Testis (tissue), 2 donors: ENCODE measurements around the gene RAPGEFL1.

Source experiments
- POLR2A ChIP-seq: fragments of 450-650 bp; IDR thresholded peaks from one replicate; pipeline ENCODE4 v1.6.1; 2017; ENCODE audit warnings: antibody characterized with exemption, mild to moderate bottlenecking, moderate library complexity
- TF ChIP-seq, protein P1 (sequence below), 3 experiments: fragments of 450-650 bp in 2 of 3; fragments of 200-600 bp in 1 of 3; sonication (generic) in 1 of 3; IDR thresholded peaks; one replicate each; pipeline ENCODE4 v1.5.1; 2016 to 2019; ENCODE audit warnings: antibody characterized with exemption in 3 of 3, mild to moderate bottlenecking in 2 of 3, moderate library complexity in 1 of 3

DNA sequence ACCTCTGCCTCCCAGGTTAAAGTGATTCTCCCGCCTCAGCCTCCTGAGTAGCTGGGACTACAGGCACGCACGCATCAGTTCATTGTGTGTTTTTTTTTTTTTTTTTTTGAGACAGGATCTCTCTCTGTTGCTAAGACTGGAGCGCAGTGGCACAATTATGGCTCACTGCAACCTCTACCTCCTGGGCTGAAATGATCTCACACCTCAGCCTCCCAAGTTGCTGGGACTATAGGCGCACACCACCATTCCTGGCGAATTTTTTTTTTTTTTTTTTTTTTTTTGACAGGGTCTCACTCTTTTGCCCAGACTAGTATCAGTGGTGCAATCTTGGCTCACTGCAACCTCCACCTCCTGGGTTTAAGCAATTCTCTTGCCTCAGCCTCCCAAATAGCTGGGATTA lies 17.8 kb upstream of the RAPGEFL1 start:
- no peak for TF ChIP-seq POLR2A
- TF ChIP-seq, protein P1, sequence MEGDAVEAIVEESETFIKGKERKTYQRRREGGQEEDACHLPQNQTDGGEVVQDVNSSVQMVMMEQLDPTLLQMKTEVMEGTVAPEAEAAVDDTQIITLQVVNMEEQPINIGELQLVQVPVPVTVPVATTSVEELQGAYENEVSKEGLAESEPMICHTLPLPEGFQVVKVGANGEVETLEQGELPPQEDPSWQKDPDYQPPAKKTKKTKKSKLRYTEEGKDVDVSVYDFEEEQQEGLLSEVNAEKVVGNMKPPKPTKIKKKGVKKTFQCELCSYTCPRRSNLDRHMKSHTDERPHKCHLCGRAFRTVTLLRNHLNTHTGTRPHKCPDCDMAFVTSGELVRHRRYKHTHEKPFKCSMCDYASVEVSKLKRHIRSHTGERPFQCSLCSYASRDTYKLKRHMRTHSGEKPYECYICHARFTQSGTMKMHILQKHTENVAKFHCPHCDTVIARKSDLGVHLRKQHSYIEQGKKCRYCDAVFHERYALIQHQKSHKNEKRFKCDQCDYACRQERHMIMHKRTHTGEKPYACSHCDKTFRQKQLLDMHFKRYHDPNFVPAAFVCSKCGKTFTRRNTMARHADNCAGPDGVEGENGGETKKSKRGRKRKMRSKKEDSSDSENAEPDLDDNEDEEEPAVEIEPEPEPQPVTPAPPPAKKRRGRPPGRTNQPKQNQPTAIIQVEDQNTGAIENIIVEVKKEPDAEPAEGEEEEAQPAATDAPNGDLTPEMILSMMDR (IDR thresholded peaks at IDR 0.05) = no peak
